KMS-11 (cell line): ENCODE data around the gene OBP2B.
A peak's percentile ranks its signal among the peaks of the same experiment; 100 is the strongest.

Experiments used
- H2AFZ ChIP-seq: fragments of 200-600 bp; sonication (generic); 2 replicates; pipeline ENCODE4 v1.6.1; 2016; ENCODE audit warnings: antibody characterized with exemption, mixed run types, low read depth
- H3K27ac ChIP-seq: fragments of 200-600 bp; sonication (generic); 2 replicates; pipeline ENCODE4 v1.6.1; 2016; ENCODE audit warnings: mild to moderate bottlenecking, mixed run types
- H3K27me3 ChIP-seq: fragments of 200-600 bp; sonication (generic); 2 replicates; pipeline ENCODE4 v1.6.1; 2017; ENCODE audit warnings: mild to moderate bottlenecking, low read depth, mixed run types, moderate library complexity; ENCODE audit not compliant: insufficient read depth
- H3K36me3 ChIP-seq: fragments of 200-600 bp; sonication (generic); 2 replicates; pipeline ENCODE4 v1.6.1; 2017; ENCODE audit warnings: mild to moderate bottlenecking, mixed run types; ENCODE audit not compliant: insufficient read depth
- H3K4me1 ChIP-seq: fragments of 200-600 bp; sonication (generic); 2 replicates; pipeline ENCODE4 v1.6.1; 2016; ENCODE audit warnings: mild to moderate bottlenecking, low read depth, mixed run types; ENCODE audit not compliant: poor library complexity, severe bottlenecking
- H3K4me2 ChIP-seq: fragments of 200-600 bp; sonication (generic); 2 replicates; pipeline ENCODE4 v1.7.0; 2016; ENCODE audit warnings: mild to moderate bottlenecking, mixed run types
- H3K4me3 ChIP-seq: fragments of 200-600 bp; sonication (generic); IDR thresholded peaks from 2 replicates; pipeline ENCODE4 v1.6.1; 2017; ENCODE audit warnings: low read depth, low read length, mixed read lengths; ENCODE audit not compliant: insufficient read depth
- H3K79me2 ChIP-seq: fragments of 200-600 bp; sonication (generic); 2 replicates; pipeline ENCODE4 v1.6.1; 2016; ENCODE audit warnings: low read depth, mixed run types; ENCODE audit not compliant: insufficient read depth
- H3K9ac ChIP-seq: fragments of 200-600 bp; sonication (generic); 2 replicates; pipeline ENCODE4 v1.6.1; 2016; ENCODE audit warnings: mild to moderate bottlenecking, mixed run types
- H4K20me1 ChIP-seq: fragments of 200-600 bp; sonication (generic); 2 replicates; pipeline ENCODE4 v1.6.1; 2016; ENCODE audit warnings: mild to moderate bottlenecking, mixed run types; ENCODE audit not compliant: insufficient read depth
- CTCF ChIP-seq: fragments of 200-600 bp; sonication (generic); conservative IDR thresholded peaks from 2 replicates; pipeline ENCODE4 v1.6.1; 2017; ENCODE audit warnings: low read depth, mild to moderate bottlenecking, antibody characterized with exemption, low read length, moderate library complexity, mixed read lengths

The OBP2B gene

GRCh38 chr9:133186736-133187135, 22.3 kb downstream of the OBP2B start:
- Histone ChIP-seq H3K27me3 (peaks cover 64% of the 10 kb centered on the region), H3K36me3 (no peaks in the 10 kb centered on the region), H3K27ac (no peak overlapping the region), H4K20me1 (no peaks in the 10 kb centered on the region), H3K9ac (no peak overlapping the region), H3K4me2 (no peak overlapping the region), H2AFZ (no peak overlapping the region), H3K79me2 (no peaks in the 10 kb centered on the region), H3K4me3 (no peak overlapping the region), H3K4me1 (no peaks in the 10 kb centered on the region)
- no peak for TF ChIP-seq CTCF

- H3K4me3 ChIP-seq, result no peak overlapping the region
- H2AFZ ChIP-seq, result no peak overlapping the region
- H3K27me3 ChIP-seq, result peaks cover 78% of the 10 kb centered on the region
- no peak overlapping the region for H3K27ac ChIP-seq
- no peaks in the 10 kb centered on the region for H3K79me2 ChIP-seq
- H3K4me2 ChIP-seq, result no peak overlapping the region
- no peak overlapping the region for H3K9ac ChIP-seq
- H4K20me1 ChIP-seq, result no peaks in the 10 kb centered on the region
- H3K4me1 ChIP-seq, result no peaks in the 10 kb centered on the region
- no peaks in the 10 kb centered on the region for H3K36me3 ChIP-seq
- peak; percentile 43; the same call in 1 of the 2 replicates for TF ChIP-seq CTCF
Measured at GRCh38 chr9:133184971-133185370, 24.1 kb downstream of the OBP2B start.

GRCh38 chr9:133182151-133182550, 26.9 kb downstream of the OBP2B start:
- Histone ChIP-seq H3K4me3 (no peak overlapping the region), H3K36me3 (no peaks in the 10 kb centered on the region), H4K20me1 (no peaks in the 10 kb centered on the region), H2AFZ (no peak overlapping the region), H3K27ac (no peak overlapping the region), H3K4me2 (no peak overlapping the region), H3K27me3 (peaks cover 78% of the 10 kb centered on the region), H3K4me1 (no peaks in the 10 kb centered on the region), H3K9ac (no peak overlapping the region), H3K79me2 (no peaks in the 10 kb centered on the region)
- no peak for TF ChIP-seq CTCF

GRCh38 chr9:133181561-133181960, 27.5 kb downstream of the OBP2B start:
- no peaks in the 10 kb centered on the region for H3K79me2 ChIP-seq
- H3K4me1 ChIP-seq, result no peaks in the 10 kb centered on the region
- H3K4me2 ChIP-seq, result no peak overlapping the region
- no peak overlapping the region for H3K27ac ChIP-seq
- no peak overlapping the region for H2AFZ ChIP-seq
- no peaks in the 10 kb centered on the region for H4K20me1 ChIP-seq
- no peaks in the 10 kb centered on the region for H3K36me3 ChIP-seq
- no peak overlapping the region for H3K4me3 ChIP-seq
- no peak overlapping the region for H3K9ac ChIP-seq
- no peak for TF ChIP-seq CTCF
- H3K27me3 ChIP-seq, result peaks cover 79% of the 10 kb centered on the region
